Osteoblast (primary cell): ENCODE results near the gene PANK3. TPM values are rescaled to one million over a fixed set of nuclear protein-coding genes. Genes with fewer than 3 reads are reported as not detected.

Experiments used
- DNase-seq: peaks from one replicate; pipeline ENCODE4 v3.0.0; 2011; ENCODE audit warnings: low spot score, mixed read lengths; ENCODE audit not compliant: insufficient read length; ENCODE audit errors: missing footprints
- H2AFZ ChIP-seq: 2 replicates; pipeline ENCODE4 v1.6.0; 2011; ENCODE audit warnings: mild to moderate bottlenecking, low read length
- H3K27ac ChIP-seq: 2 replicates; pipeline ENCODE4 v1.5.1; 2011; ENCODE audit warnings: mild to moderate bottlenecking, low read depth, low read length, moderate library complexity
- H3K27me3 ChIP-seq: 2 replicates; pipeline ENCODE4 v1.6.0; 2012; ENCODE audit warnings: mild to moderate bottlenecking, control low read depth, inconsistent platforms, low read length, moderate library complexity; ENCODE audit not compliant: insufficient read depth
- H3K36me3 ChIP-seq: 2 replicates; pipeline ENCODE4 v1.5.1; 2011; ENCODE audit warnings: mild to moderate bottlenecking, low read length, control low read depth, moderate library complexity; ENCODE audit not compliant: insufficient read depth
- H3K4me1 ChIP-seq: 2 replicates; pipeline ENCODE4 v1.5.1; 2011; ENCODE audit warnings: mild to moderate bottlenecking, low read length, control low read depth, moderate library complexity; ENCODE audit not compliant: insufficient read depth
- H3K4me2 ChIP-seq: 2 replicates; pipeline ENCODE4 v1.6.0; 2011; ENCODE audit warnings: mild to moderate bottlenecking, low read length; ENCODE audit not compliant: insufficient read depth
- H3K4me3 ChIP-seq: fragments of 200-600 bp; sonication (generic); 3 replicates; pipeline ENCODE4 v1.5.1; 2012; ENCODE audit warnings: mild to moderate bottlenecking, low read length, inconsistent platforms; ENCODE audit not compliant: insufficient read depth
- H3K79me2 ChIP-seq: 2 replicates; pipeline ENCODE4 v1.6.0; 2012; ENCODE audit warnings: mild to moderate bottlenecking, low read length, control low read depth, inconsistent platforms; ENCODE audit not compliant: insufficient read depth
- H3K9me3 ChIP-seq: 2 replicates; pipeline ENCODE4 v1.5.1; 2011; ENCODE audit warnings: low read depth, low read length, control low read depth
- H4K20me1 ChIP-seq: 2 replicates; pipeline ENCODE4 v1.6.0; 2012; ENCODE audit warnings: mild to moderate bottlenecking, low read length, control low read depth; ENCODE audit not compliant: insufficient read depth
- total RNA-seq: library from RNA; depleted of rRNA; stranded (reverse); fragments of >200 nt; gene quantifications from 2 replicates; pipeline ENCODE4 v1.2.3, GENCODE V29; 2012
- TF ChIP-seq, protein P1 (sequence below): IDR thresholded peaks from 2 replicates; pipeline ENCODE4 v1.5.1; 2011; ENCODE audit warnings: mild to moderate bottlenecking, low read depth, low read length, moderate library complexity; ENCODE audit errors: extremely low read depth

Gene PANK3
- total RNA-seq, 1 donor, result 57.5 TPM

- Histone ChIP-seq H3K4me2 (no peak overlapping the region), H3K4me1 (peaks cover 4% of the 10 kb centered on the region), H4K20me1 (no peaks in the 10 kb centered on the region), H3K79me2 (no peaks in the 10 kb centered on the region), H3K4me3 (no peak overlapping the region), H3K27me3 (peaks cover 4% of the 10 kb centered on the region), H3K27ac (no peak overlapping the region), H2AFZ (no peak overlapping the region), H3K9me3 (no peaks in the 10 kb centered on the region), H3K36me3 (no peaks in the 10 kb centered on the region)
- TF ChIP-seq, protein P1, sequence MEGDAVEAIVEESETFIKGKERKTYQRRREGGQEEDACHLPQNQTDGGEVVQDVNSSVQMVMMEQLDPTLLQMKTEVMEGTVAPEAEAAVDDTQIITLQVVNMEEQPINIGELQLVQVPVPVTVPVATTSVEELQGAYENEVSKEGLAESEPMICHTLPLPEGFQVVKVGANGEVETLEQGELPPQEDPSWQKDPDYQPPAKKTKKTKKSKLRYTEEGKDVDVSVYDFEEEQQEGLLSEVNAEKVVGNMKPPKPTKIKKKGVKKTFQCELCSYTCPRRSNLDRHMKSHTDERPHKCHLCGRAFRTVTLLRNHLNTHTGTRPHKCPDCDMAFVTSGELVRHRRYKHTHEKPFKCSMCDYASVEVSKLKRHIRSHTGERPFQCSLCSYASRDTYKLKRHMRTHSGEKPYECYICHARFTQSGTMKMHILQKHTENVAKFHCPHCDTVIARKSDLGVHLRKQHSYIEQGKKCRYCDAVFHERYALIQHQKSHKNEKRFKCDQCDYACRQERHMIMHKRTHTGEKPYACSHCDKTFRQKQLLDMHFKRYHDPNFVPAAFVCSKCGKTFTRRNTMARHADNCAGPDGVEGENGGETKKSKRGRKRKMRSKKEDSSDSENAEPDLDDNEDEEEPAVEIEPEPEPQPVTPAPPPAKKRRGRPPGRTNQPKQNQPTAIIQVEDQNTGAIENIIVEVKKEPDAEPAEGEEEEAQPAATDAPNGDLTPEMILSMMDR, result no peak
- DNase-seq, result no peak
Measured at GRCh38 chr5:168613996-168614395, 34.8 kb upstream of the PANK3 start.

- no peak overlapping the region for H3K4me3 ChIP-seq
- no peaks in the 10 kb centered on the region for H3K36me3 ChIP-seq
Measured at GRCh38 chr5:168613396-168613795, 34.2 kb upstream of the PANK3 start.

GRCh38 chr5:168612996-168613395 lies 33.8 kb upstream of the PANK3 start:
- no peaks in the 10 kb centered on the region for H3K36me3 ChIP-seq
- peaks cover 4% of the 10 kb centered on the region for H3K4me1 ChIP-seq
- peaks cover 3% of the 10 kb centered on the region for H3K27me3 ChIP-seq
- no peak for DNase-seq
- no peaks in the 10 kb centered on the region for H4K20me1 ChIP-seq
- no peak overlapping the region for H3K4me3 ChIP-seq
- H3K27ac ChIP-seq, result no peak overlapping the region
- H3K4me2 ChIP-seq, result no peak overlapping the region
- no peaks in the 10 kb centered on the region for H3K79me2 ChIP-seq
- H3K9me3 ChIP-seq, result no peaks in the 10 kb centered on the region
- no peak overlapping the region for H2AFZ ChIP-seq
- TF ChIP-seq, protein P1, result no peak

More at GRCh38 chr5:168613396-168613795, 34.2 kb upstream of the PANK3 start:
- TF ChIP-seq, protein P1, result no peak
- Histone ChIP-seq H4K20me1 (no peaks in the 10 kb centered on the region), H3K4me1 (peaks cover 4% of the 10 kb centered on the region), H3K4me2 (no peak overlapping the region), H2AFZ (no peak overlapping the region), H3K27ac (no peak overlapping the region), H3K79me2 (no peaks in the 10 kb centered on the region), H3K9me3 (no peaks in the 10 kb centered on the region), H3K27me3 (peaks cover 3% of the 10 kb centered on the region)
- DNase-seq, result no peak

DNA sequence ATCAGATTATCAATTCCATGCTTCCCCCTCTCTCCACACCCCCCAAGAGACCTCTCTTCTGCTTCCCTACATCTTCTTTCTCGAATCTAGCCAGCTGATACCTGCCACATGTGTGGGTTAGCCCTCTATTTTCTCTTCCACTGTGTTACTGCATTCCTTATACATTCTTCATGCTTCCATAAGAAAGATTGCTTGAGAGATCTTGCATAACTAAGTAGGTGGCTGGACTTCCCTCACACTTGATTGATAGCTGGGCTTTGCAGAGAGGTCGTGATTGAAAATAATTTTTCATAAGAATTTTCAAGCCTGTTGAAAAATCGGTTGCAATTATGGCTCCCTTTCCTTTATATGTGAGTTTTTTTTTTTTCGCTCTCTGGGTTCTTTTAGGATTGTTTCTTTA lies 33.0 kb upstream of the PANK3 start:
- no peak overlapping the region for H3K27ac ChIP-seq
- H3K4me1 ChIP-seq, result peaks cover 4% of the 10 kb centered on the region
- no peak overlapping the region for H3K4me2 ChIP-seq
- H3K4me3 ChIP-seq, result no peak overlapping the region
- no peaks in the 10 kb centered on the region for H3K9me3 ChIP-seq
- H3K27me3 ChIP-seq, result peaks cover 3% of the 10 kb centered on the region
- TF ChIP-seq, protein P1, result no peak
- no peaks in the 10 kb centered on the region for H4K20me1 ChIP-seq
- DNase-seq, result no peak
- no peak overlapping the region for H2AFZ ChIP-seq
- H3K36me3 ChIP-seq, result no peaks in the 10 kb centered on the region
- no peaks in the 10 kb centered on the region for H3K79me2 ChIP-seq
